ENCODE measurements around the gene LAPTM5. TPM values are rescaled to one million over a fixed set of nuclear protein-coding genes. Genes with fewer than 3 reads are reported as not detected.
A peak's percentile ranks its signal among the peaks of the same experiment; 100 is the strongest.

LAPTM5 gene
- total RNA-seq, result 10 to 100 TPM; 68.3 to 97.3 (median 86.8) TPM

GRCh38 chr1:30757352-30758120, at the start of gene LAPTM5:
LAPTM5 (minus strand) TSS chr1:30757774; CDS start chr1:30757745, 29 bp downstream.
- no peaks in the 10 kb centered on the region for H3K27me3 Mint-ChIP-seq (ENCODE audit: low read depth)
- peak; percentile 49 for DNase-seq
- peaks cover 9% of the 10 kb centered on the region for H3K36me3 Mint-ChIP-seq (ENCODE audit: insufficient read depth)
- H3K4me3 Mint-ChIP-seq, result peak within 1 kb of the TSS; percentile 99
- H3K4me1 Mint-ChIP-seq (ENCODE audit: low read depth), result peaks cover 91% of the 10 kb centered on the region
- no peaks in the 10 kb centered on the region for H3K9me3 Mint-ChIP-seq
- ATAC-seq, result peak; percentile 29 to 36

GRCh38 chr1:30806381-30807317, 49.1 kb upstream of the LAPTM5 start:
- Mint-ChIP-seq H3K27me3 (ENCODE audit: low read depth) (peaks cover 55% of the 10 kb centered on the region), H3K4me1 (ENCODE audit: low read depth) (peaks cover 4% of the 10 kb centered on the region), H3K9me3 (no peaks in the 10 kb centered on the region), H3K4me3 (no peak overlapping the region), H3K36me3 (ENCODE audit: insufficient read depth) (no peaks in the 10 kb centered on the region)
- DNase-seq, result no peak
- no peak for ATAC-seq

DNA sequence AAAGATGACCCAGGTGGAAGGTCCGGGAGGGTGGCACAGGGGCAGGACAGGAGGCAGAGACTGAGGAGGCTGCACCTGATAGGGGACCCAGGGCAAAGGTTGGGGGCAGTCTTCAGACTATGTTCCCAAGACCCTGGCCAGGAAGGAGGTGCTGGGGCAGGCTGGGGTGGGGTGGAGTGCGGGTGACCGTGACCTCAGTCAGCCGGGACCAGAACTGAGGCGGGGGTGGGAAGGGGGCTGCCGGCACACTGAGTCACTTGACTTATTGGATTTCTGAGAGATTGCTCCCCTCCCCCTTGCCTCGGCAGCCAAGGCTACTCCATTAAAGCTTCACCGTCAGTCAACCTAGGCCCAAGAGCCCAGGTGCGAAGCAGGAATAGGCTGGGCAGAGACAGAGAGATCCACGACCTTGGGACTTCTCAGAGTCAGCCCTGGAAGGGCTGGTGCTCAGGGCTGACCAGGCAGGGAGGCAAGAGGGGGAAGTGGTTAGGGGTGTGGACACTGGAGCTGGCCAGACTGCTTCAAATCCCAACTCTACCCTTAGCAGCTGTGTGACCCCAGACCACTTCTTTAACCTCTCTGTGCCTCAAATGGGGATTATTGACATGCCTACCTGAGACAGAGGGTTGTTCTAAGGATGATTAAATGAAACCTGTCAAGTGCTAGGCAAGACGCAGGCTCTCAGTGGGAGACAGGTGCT, 47.9 kb upstream of the LAPTM5 start:
- no peaks in the 10 kb centered on the region for H3K9me3 Mint-ChIP-seq
- DNase-seq (no peak), ATAC-seq (no peak)
- peaks cover 55% of the 10 kb centered on the region for H3K27me3 Mint-ChIP-seq (ENCODE audit: low read depth)
- no peak overlapping the region for H3K4me3 Mint-ChIP-seq
- no peaks in the 10 kb centered on the region for H3K36me3 Mint-ChIP-seq (ENCODE audit: insufficient read depth)
- H3K4me1 Mint-ChIP-seq (ENCODE audit: low read depth), result peaks cover 5% of the 10 kb centered on the region

- Mint-ChIP-seq H3K27me3 (ENCODE audit: low read depth) (peaks cover 53% of the 10 kb centered on the region), H3K4me3 (no peak overlapping the region), H3K9me3 (no peaks in the 10 kb centered on the region), H3K36me3 (ENCODE audit: insufficient read depth) (no peaks in the 10 kb centered on the region), H3K4me1 (ENCODE audit: low read depth) (peaks cover 5% of the 10 kb centered on the region)
- ATAC-seq (no peak), DNase-seq (no peak)
Measured at GRCh38 chr1:30804822-30805221, 47.2 kb upstream of the LAPTM5 start.

- H3K36me3 Mint-ChIP-seq (ENCODE audit: insufficient read depth), result no peaks in the 10 kb centered on the region
- ATAC-seq (no peak), DNase-seq (no peak)
- H3K4me3 Mint-ChIP-seq, result no peak overlapping the region
- H3K4me1 Mint-ChIP-seq (ENCODE audit: low read depth), result peaks cover 5% of the 10 kb centered on the region
- peaks cover 51% of the 10 kb centered on the region for H3K27me3 Mint-ChIP-seq (ENCODE audit: low read depth)
- no peaks in the 10 kb centered on the region for H3K9me3 Mint-ChIP-seq
Measured at GRCh38 chr1:30804352-30804751, 46.8 kb upstream of the LAPTM5 start.

DNA sequence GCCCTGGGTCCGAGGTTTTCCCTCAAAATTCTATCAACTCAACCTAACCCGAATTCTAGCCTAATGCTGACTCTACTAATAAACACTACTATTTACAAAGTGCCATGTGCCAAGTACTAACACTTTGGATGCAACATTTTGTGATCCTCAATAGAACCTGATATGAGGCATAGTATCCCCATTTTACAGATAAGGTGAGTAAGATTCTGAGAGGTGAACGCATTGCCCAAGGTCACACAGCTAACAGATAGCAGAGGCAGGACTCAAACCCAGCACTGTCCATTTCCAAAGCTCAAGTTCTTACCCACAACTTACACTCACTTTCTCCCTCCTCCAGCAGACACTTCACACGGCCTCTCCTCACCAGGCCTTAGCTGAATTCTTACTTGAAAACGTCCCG, 46.0 kb upstream of the LAPTM5 start:
- Mint-ChIP-seq H3K4me1 (ENCODE audit: low read depth) (peaks cover 5% of the 10 kb centered on the region), H3K36me3 (ENCODE audit: insufficient read depth) (no peaks in the 10 kb centered on the region), H3K4me3 (no peak overlapping the region), H3K9me3 (no peaks in the 10 kb centered on the region), H3K27me3 (ENCODE audit: low read depth) (peaks cover 51% of the 10 kb centered on the region)
- ATAC-seq, result no peak
- no peak for DNase-seq

GRCh38 chr1:30801771-30802198, 44.2 kb upstream of the LAPTM5 start:
- ATAC-seq, result peak; percentile 80 to 81
- Mint-ChIP-seq H3K4me1 (ENCODE audit: low read depth) (peaks cover 5% of the 10 kb centered on the region), H3K4me3 (no peak overlapping the region), H3K27me3 (ENCODE audit: low read depth) (peaks cover 35% of the 10 kb centered on the region), H3K36me3 (ENCODE audit: insufficient read depth) (no peaks in the 10 kb centered on the region), H3K9me3 (no peaks in the 10 kb centered on the region)
- peak; percentile 82 for DNase-seq

GRCh38 chr1:30799233-30799511, 41.6 kb upstream of the LAPTM5 start:
- Mint-ChIP-seq H3K36me3 (ENCODE audit: insufficient read depth) (no peaks in the 10 kb centered on the region), H3K4me1 (ENCODE audit: low read depth) (peaks cover 5% of the 10 kb centered on the region), H3K4me3 (no peak overlapping the region), H3K27me3 (ENCODE audit: low read depth) (peaks cover 11% of the 10 kb centered on the region), H3K9me3 (no peaks in the 10 kb centered on the region)
- ATAC-seq, result no peak
- DNase-seq, result no peak

- no peaks in the 10 kb centered on the region for H3K36me3 Mint-ChIP-seq (ENCODE audit: insufficient read depth)
- ATAC-seq (no peak), DNase-seq (no peak)
- H3K9me3 Mint-ChIP-seq, result no peaks in the 10 kb centered on the region
- H3K4me1 Mint-ChIP-seq (ENCODE audit: low read depth), result peaks cover 5% of the 10 kb centered on the region
- peaks cover 6% of the 10 kb centered on the region for H3K27me3 Mint-ChIP-seq (ENCODE audit: low read depth)
- no peak overlapping the region for H3K4me3 Mint-ChIP-seq
Measured at GRCh38 chr1:30798389-30799232, 41.0 kb upstream of the LAPTM5 start.

DNA sequence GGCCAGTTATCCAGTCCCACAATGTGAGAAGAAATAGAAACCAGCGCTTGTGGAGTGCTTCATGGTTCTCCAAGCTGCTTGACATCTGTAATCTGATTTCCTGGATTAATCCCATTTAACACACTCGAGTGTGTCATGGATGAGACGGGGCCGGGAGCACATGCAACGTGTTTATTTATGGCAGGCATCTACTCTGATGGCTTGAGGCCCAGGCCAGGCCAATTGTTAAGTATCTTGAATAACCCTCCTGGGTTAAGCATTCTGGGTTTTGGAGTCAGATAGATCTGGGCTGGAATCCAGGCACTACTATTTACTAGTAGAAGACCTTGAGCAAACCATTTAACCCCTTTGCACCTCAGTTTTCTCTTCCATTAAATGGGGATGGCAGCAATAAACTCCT, 37.5 kb upstream of the LAPTM5 start:
- peaks cover 6% of the 10 kb centered on the region for H3K4me1 Mint-ChIP-seq (ENCODE audit: low read depth)

GRCh38 chr1:30794260-30794659, 36.7 kb upstream of the LAPTM5 start:
- Mint-ChIP-seq H3K4me3 (no peak overlapping the region), H3K36me3 (ENCODE audit: insufficient read depth) (no peaks in the 10 kb centered on the region), H3K4me1 (ENCODE audit: low read depth) (peaks cover 6% of the 10 kb centered on the region), H3K9me3 (no peaks in the 10 kb centered on the region), H3K27me3 (ENCODE audit: low read depth) (peaks cover 8% of the 10 kb centered on the region)
- ATAC-seq (no peak), DNase-seq (no peak)

More for the DNA sequence above, 37.5 kb upstream of the LAPTM5 start:
- ATAC-seq (no peak), DNase-seq (no peak)
- Mint-ChIP-seq H3K27me3 (ENCODE audit: low read depth) (peaks cover 8% of the 10 kb centered on the region), H3K9me3 (no peaks in the 10 kb centered on the region), H3K36me3 (ENCODE audit: insufficient read depth) (no peaks in the 10 kb centered on the region), H3K4me3 (no peak overlapping the region)

DNA sequence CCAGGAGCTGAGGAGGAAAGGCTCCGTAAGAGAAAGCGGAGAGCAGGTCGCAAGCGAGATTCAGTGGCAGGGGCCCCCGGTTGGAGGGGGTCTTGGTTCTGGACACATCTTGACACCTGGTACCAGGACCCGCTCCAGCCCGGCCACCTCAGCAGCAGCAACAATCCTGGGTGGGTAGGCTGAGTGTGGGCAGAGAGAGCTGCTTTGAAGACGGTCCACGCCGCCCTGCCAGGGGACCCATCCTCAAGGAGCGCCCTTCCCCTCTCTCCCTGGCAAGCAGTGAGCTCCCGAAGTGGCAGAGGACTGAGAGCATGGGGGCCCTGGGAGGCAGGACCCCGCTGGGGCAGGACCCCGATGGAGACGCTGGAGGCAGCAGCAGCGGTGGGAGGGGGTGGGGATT, 35.6 kb upstream of the LAPTM5 start:
- Mint-ChIP-seq H3K27me3 (ENCODE audit: low read depth) (peaks cover 8% of the 10 kb centered on the region), H3K4me1 (ENCODE audit: low read depth) (peaks cover 6% of the 10 kb centered on the region), H3K36me3 (ENCODE audit: insufficient read depth) (no peaks in the 10 kb centered on the region), H3K4me3 (no peak overlapping the region), H3K9me3 (no peaks in the 10 kb centered on the region)
- no peak for ATAC-seq
- DNase-seq, result no peak

- Mint-ChIP-seq H3K36me3 (ENCODE audit: insufficient read depth) (no peaks in the 10 kb centered on the region), H3K4me3 (no peak overlapping the region), H3K9me3 (no peaks in the 10 kb centered on the region), H3K4me1 (ENCODE audit: low read depth) (peaks cover 6% of the 10 kb centered on the region), H3K27me3 (ENCODE audit: low read depth) (peaks cover 15% of the 10 kb centered on the region)
- DNase-seq (no peak), ATAC-seq (no peak)
Measured at GRCh38 chr1:30791868-30792267, 34.3 kb upstream of the LAPTM5 start.
